ENCODE results near the gene MRPL3.

MRPL3 gene

GRCh38 chr3:131427226-131427625 lies 75.5 kb downstream of the MRPL3 start:
- H3K4me3 ChIP-seq (ENCODE audit: low read length in 2 of 2), result no peak overlapping the region
- no peak overlapping the region for H3K9ac ChIP-seq (ENCODE audit: low read depth in 1 of 2, low read length in 2 of 2)
- no peaks in the 10 kb centered on the region for H3K9me3 ChIP-seq (ENCODE audit: control insufficient read depth in 2 of 2, low read length in 2 of 2)
- no peaks in the 10 kb centered on the region for H3K4me1 ChIP-seq (ENCODE audit: control insufficient read depth in 2 of 2, insufficient read depth in 2 of 2, low read length in 2 of 2)
- no peak overlapping the region for H3K27ac ChIP-seq (ENCODE audit: low read depth in 2 of 2, low read length in 2 of 2)
- no peaks in the 10 kb centered on the region for H3K27me3 ChIP-seq (ENCODE audit: control insufficient read depth in 2 of 2, insufficient read depth in 2 of 2, low read length in 2 of 2)
- no peaks in the 10 kb centered on the region for H3K36me3 ChIP-seq (ENCODE audit: control insufficient read depth in 2 of 2, insufficient read depth in 2 of 2, low read length in 2 of 2)

- no peak overlapping the region for H3K27ac ChIP-seq (ENCODE audit: low read depth in 2 of 2, low read length in 2 of 2)
- no peak overlapping the region for H3K4me3 ChIP-seq (ENCODE audit: low read length in 2 of 2)
- no peaks in the 10 kb centered on the region for H3K9me3 ChIP-seq (ENCODE audit: control insufficient read depth in 2 of 2, low read length in 2 of 2)
- no peaks in the 10 kb centered on the region for H3K4me1 ChIP-seq (ENCODE audit: control insufficient read depth in 2 of 2, insufficient read depth in 2 of 2, low read length in 2 of 2)
- H3K36me3 ChIP-seq (ENCODE audit: control insufficient read depth in 2 of 2, insufficient read depth in 2 of 2, low read length in 2 of 2), result no peaks in the 10 kb centered on the region
- H3K27me3 ChIP-seq (ENCODE audit: control insufficient read depth in 2 of 2, insufficient read depth in 2 of 2, low read length in 2 of 2), result no peaks in the 10 kb centered on the region
- H3K9ac ChIP-seq (ENCODE audit: low read depth in 1 of 2, low read length in 2 of 2), result no peak overlapping the region
These were observed 80.7 kb downstream of the MRPL3 start for GRCh38 chr3:131421957-131422498.

DNA sequence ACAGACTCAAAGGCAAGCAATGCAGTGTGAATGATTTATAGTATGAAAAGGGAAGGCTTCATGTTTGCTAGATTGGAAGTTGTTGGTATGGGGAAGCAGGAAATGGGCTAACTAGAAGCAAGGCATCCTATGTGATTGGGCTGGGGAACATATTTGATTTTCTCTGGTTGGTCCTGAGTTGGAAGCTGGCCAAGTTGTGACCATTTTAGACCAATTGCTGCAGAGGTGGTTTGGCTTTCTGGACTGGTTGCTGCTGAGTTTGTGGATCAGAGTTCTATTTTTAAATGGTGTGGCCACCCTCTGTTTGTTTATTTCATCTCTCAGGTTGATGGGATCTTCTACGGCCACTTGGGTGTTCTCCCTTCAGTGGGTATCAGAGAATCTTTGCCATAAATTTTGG lies 81.5 kb downstream of the MRPL3 start:
- Histone ChIP-seq H3K36me3 (ENCODE audit: control insufficient read depth in 2 of 2, insufficient read depth in 2 of 2, low read length in 2 of 2) (no peaks in the 10 kb centered on the region), H3K9ac (ENCODE audit: low read depth in 1 of 2, low read length in 2 of 2) (no peak overlapping the region), H3K27me3 (ENCODE audit: control insufficient read depth in 2 of 2, insufficient read depth in 2 of 2, low read length in 2 of 2) (no peaks in the 10 kb centered on the region), H3K27ac (ENCODE audit: low read depth in 2 of 2, low read length in 2 of 2) (no peak overlapping the region), H3K4me3 (ENCODE audit: low read length in 2 of 2) (no peak overlapping the region), H3K4me1 (ENCODE audit: control insufficient read depth in 2 of 2, insufficient read depth in 2 of 2, low read length in 2 of 2) (no peaks in the 10 kb centered on the region), H3K9me3 (ENCODE audit: control insufficient read depth in 2 of 2, low read length in 2 of 2) (no peaks in the 10 kb centered on the region)

GRCh38 chr3:131417751-131418150 lies 85.0 kb downstream of the MRPL3 start:
- no peaks in the 10 kb centered on the region for H3K4me1 ChIP-seq (ENCODE audit: control insufficient read depth in 2 of 2, insufficient read depth in 2 of 2, low read length in 2 of 2)
- no peaks in the 10 kb centered on the region for H3K36me3 ChIP-seq (ENCODE audit: control insufficient read depth in 2 of 2, insufficient read depth in 2 of 2, low read length in 2 of 2)
- H3K27ac ChIP-seq (ENCODE audit: low read depth in 2 of 2, low read length in 2 of 2), result no peak overlapping the region
- no peak overlapping the region for H3K9ac ChIP-seq (ENCODE audit: low read depth in 1 of 2, low read length in 2 of 2)
- no peaks in the 10 kb centered on the region for H3K9me3 ChIP-seq (ENCODE audit: control insufficient read depth in 2 of 2, low read length in 2 of 2)
- H3K27me3 ChIP-seq (ENCODE audit: control insufficient read depth in 2 of 2, insufficient read depth in 2 of 2, low read length in 2 of 2), result no peaks in the 10 kb centered on the region
- no peak overlapping the region for H3K4me3 ChIP-seq (ENCODE audit: low read length in 2 of 2)

All from mucosa of rectum (tissue), 2 donors.